Smooth muscle cell (in vitro differentiated cells): ENCODE data around the gene ERICH6. TPM values are rescaled to one million over a fixed set of nuclear protein-coding genes. Genes with fewer than 3 reads are reported as not detected.

ENCODE experiments used
- DNase-seq: peaks from one replicate; lab custom pipeline; 2025; ENCODE audit not compliant: unreplicated experiment; lab: John Stamatoyannopoulos, UW
- H2AFZ ChIP-seq: fragments of 200-600 bp; sonication (generic); 2 replicates; pipeline ENCODE4 v1.6.0; 2016; ENCODE audit warnings: antibody characterized with exemption, low read depth, mild to moderate bottlenecking
- H3F3A ChIP-seq: fragments of 200-600 bp; sonication (generic); 2 replicates; pipeline ENCODE4 v1.6.0; 2017; ENCODE audit warnings: antibody characterized with exemption, low read depth
- H3K27ac ChIP-seq: fragments of 200-600 bp; sonication (generic); 2 replicates; pipeline ENCODE4 v1.5.1; 2016; ENCODE audit warnings: low read depth, mild to moderate bottlenecking
- H3K27me3 ChIP-seq: fragments of 200-600 bp; sonication (generic); 2 replicates; pipeline ENCODE4 v1.6.1; 2016; ENCODE audit warnings: low read depth, mild to moderate bottlenecking
- H3K36me3 ChIP-seq: fragments of 200-600 bp; sonication (generic); 2 replicates; pipeline ENCODE4 v1.5.1; 2016; ENCODE audit warnings: low read depth
- H3K4me1 ChIP-seq: fragments of 200-600 bp; sonication (generic); 2 replicates; pipeline ENCODE4 v1.5.1; 2016; ENCODE audit warnings: low read depth
- H3K4me2 ChIP-seq: fragments of 200-600 bp; sonication (generic); 2 replicates; pipeline ENCODE4 v1.6.0; 2016; ENCODE audit warnings: mild to moderate bottlenecking
- H3K4me3 ChIP-seq: fragments of 200-600 bp; sonication (generic); 2 replicates; pipeline ENCODE4 v1.5.1; 2016; ENCODE audit warnings: mild to moderate bottlenecking
- H3K79me2 ChIP-seq: fragments of 200-600 bp; sonication (generic); 2 replicates; pipeline ENCODE4 v1.6.0; 2016; ENCODE audit warnings: low read depth, mild to moderate bottlenecking
- H3K9ac ChIP-seq: fragments of 200-600 bp; sonication (generic); 2 replicates; pipeline ENCODE4 v1.6.0; 2016; ENCODE audit warnings: low read depth
- H3K9me3 ChIP-seq: fragments of 200-600 bp; sonication (generic); replicated peaks from 2 replicates; pipeline ENCODE4 v1.5.1; 2016; ENCODE audit warnings: low read depth
- H4K20me1 ChIP-seq: fragments of 200-600 bp; sonication (generic); 2 replicates; pipeline ENCODE4 v1.6.0; 2016; ENCODE audit warnings: low read depth
- CTCF ChIP-seq: fragments of 200-600 bp; sonication (generic); IDR thresholded peaks from 2 replicates; pipeline ENCODE4 v1.5.1; 2017; ENCODE audit warnings: borderline replicate concordance, mild to moderate bottlenecking, antibody characterized with exemption; ENCODE audit not compliant: insufficient read depth, poor library complexity, severe bottlenecking
- WGBS: methylation state at CpG from one replicate; pipeline ENCODE4 v1.1.7; 2016; ENCODE audit warnings: low lambda C conversion rate; 5-methylcytosine and 5-hydroxymethylcytosine counted together
- polyA plus RNA-seq: library from polyadenylated mRNA; unstranded; fragments of >200 nt; fragmentation: Nextera tagmentation; extraction: Ambion mirVana; gene quantifications from 2 replicates; pipeline ENCODE4 v1.2.1, GENCODE V29; 2016
- total RNA-seq: library from RNA; depleted of rRNA; stranded (reverse); fragments of >200 nt; gene quantifications from 2 replicates; pipeline ENCODE4 v1.2.3, GENCODE V29; 2014

Gene ERICH6
- total and polyA plus RNA-seq, 2 experiments from 2014 or later = 0.38 TPM; not detected in 1

- no peaks in the 10 kb centered on the region for H3F3A ChIP-seq
- no peak overlapping the region for H3K27ac ChIP-seq
- no peak overlapping the region for H3K4me3 ChIP-seq
- WGBS = 88% methylated on average over 5 of the region's 5 CpGs
- H3K27me3 ChIP-seq = no peaks in the 10 kb centered on the region
- H3K36me3 ChIP-seq = no peaks in the 10 kb centered on the region
- H2AFZ ChIP-seq = no peak overlapping the region
- TF ChIP-seq CTCF = no peak
- DNase-seq = no peak
- no peak overlapping the region for H3K4me2 ChIP-seq
- no peaks in the 10 kb centered on the region for H3K79me2 ChIP-seq
- H3K9me3 ChIP-seq = no peaks in the 10 kb centered on the region
- H4K20me1 ChIP-seq = no peaks in the 10 kb centered on the region
- no peaks in the 10 kb centered on the region for H3K4me1 ChIP-seq
- no peak overlapping the region for H3K9ac ChIP-seq
These were observed 37.6 kb downstream of the ERICH6 start for GRCh38 chr3:150666167-150666566.

- Histone ChIP-seq H3K27ac (no peak overlapping the region), H3K9me3 (no peaks in the 10 kb centered on the region), H2AFZ (no peak overlapping the region), H3K4me1 (no peaks in the 10 kb centered on the region), H3K79me2 (no peaks in the 10 kb centered on the region), H3K4me3 (no peak overlapping the region), H3K4me2 (no peak overlapping the region), H3K9ac (no peak overlapping the region), H3F3A (no peaks in the 10 kb centered on the region), H4K20me1 (no peaks in the 10 kb centered on the region), H3K36me3 (no peaks in the 10 kb centered on the region), H3K27me3 (no peaks in the 10 kb centered on the region)
- no peak for DNase-seq
- 79% methylated on average over 8 of the region's 8 CpGs for WGBS
- no peak for TF ChIP-seq CTCF
These were observed 40.3 kb downstream of the ERICH6 start for GRCh38 chr3:150663461-150663860.

- Histone ChIP-seq H2AFZ (no peak overlapping the region), H3K79me2 (no peaks in the 10 kb centered on the region), H3K36me3 (no peaks in the 10 kb centered on the region), H3K9ac (no peak overlapping the region), H3K4me2 (no peak overlapping the region), H3K27ac (no peak overlapping the region), H3K27me3 (no peaks in the 10 kb centered on the region), H3F3A (no peaks in the 10 kb centered on the region), H3K4me3 (no peak overlapping the region), H4K20me1 (no peaks in the 10 kb centered on the region), H3K4me1 (no peaks in the 10 kb centered on the region), H3K9me3 (no peaks in the 10 kb centered on the region)
- TF ChIP-seq CTCF = no peak
- 84% methylated on average over 7 of the region's 7 CpGs for WGBS
- DNase-seq = no peak
These were observed 41.1 kb downstream of the ERICH6 start for GRCh38 chr3:150662410-150663200.

GRCh38 chr3:150656316-150656715 lies 47.4 kb downstream of the ERICH6 start:
- no peaks in the 10 kb centered on the region for H3K27me3 ChIP-seq
- no peaks in the 10 kb centered on the region for H3F3A ChIP-seq
- DNase-seq = no peak
- TF ChIP-seq CTCF = no peak
- H4K20me1 ChIP-seq = no peaks in the 10 kb centered on the region
- no peaks in the 10 kb centered on the region for H3K4me1 ChIP-seq
- no peak overlapping the region for H2AFZ ChIP-seq
- H3K9me3 ChIP-seq = no peaks in the 10 kb centered on the region
- H3K9ac ChIP-seq = no peak overlapping the region
- no peak overlapping the region for H3K4me3 ChIP-seq
- H3K27ac ChIP-seq = no peak overlapping the region
- 84% methylated on average over 4 of the region's 4 CpGs for WGBS
- no peak overlapping the region for H3K4me2 ChIP-seq
- no peaks in the 10 kb centered on the region for H3K79me2 ChIP-seq
- no peaks in the 10 kb centered on the region for H3K36me3 ChIP-seq
